ENCODE data around the gene SPAG4.

The SPAG4 gene

GRCh38 chr20:35600176-35600992, 15.2 kb upstream of the SPAG4 start:
- DNase-seq = no peak

- peak; percentile 58 for DNase-seq
Measured at GRCh38 chr20:35600993-35601973, 14.3 kb upstream of the SPAG4 start.

GRCh38 chr20:35601990-35602389, 13.6 kb upstream of the SPAG4 start:
- no peak for DNase-seq

- DNase-seq = no peak
Measured at GRCh38 chr20:35602851-35603495, 12.7 kb upstream of the SPAG4 start.

GRCh38 chr20:35603695-35604448, 11.8 kb upstream of the SPAG4 start:
- DNase-seq = no peak

- peak; percentile 9 for DNase-seq
Measured at GRCh38 chr20:35604449-35604747, 11.2 kb upstream of the SPAG4 start.

GRCh38 chr20:35606127-35606526, 9.5 kb upstream of the SPAG4 start:
- no peak for DNase-seq

GRCh38 chr20:35607003-35607735, 8.5 kb upstream of the SPAG4 start:
- DNase-seq = no peak

- DNase-seq = no peak
Measured at GRCh38 chr20:35610833-35611427, 4.7 kb upstream of the SPAG4 start.

GRCh38 chr20:35611482-35611881, 4.1 kb upstream of the SPAG4 start:
- no peak for DNase-seq

GRCh38 chr20:35616465-35617396, 1.1 kb downstream of the SPAG4 start:
- DNase-seq = peak; percentile 41

- DNase-seq = peak; percentile 80
Measured at GRCh38 chr20:35617397-35618262, 2.0 kb downstream of the SPAG4 start.

- DNase-seq = no peak
Measured at GRCh38 chr20:35618263-35619131, 2.9 kb downstream of the SPAG4 start.

GRCh38 chr20:35619196-35620095, 3.8 kb downstream of the SPAG4 start:
- peak; percentile 90 for DNase-seq

GRCh38 chr20:35620818-35621559, 5.4 kb downstream of the SPAG4 start:
- DNase-seq = no peak

- DNase-seq = no peak
Measured at GRCh38 chr20:35621560-35621946, 5.9 kb downstream of the SPAG4 start.
